Bronchial epithelial cell (primary cell): Measurements from ENCODE around the gene FEZF1. TPM values are rescaled to one million over a fixed set of nuclear protein-coding genes. Genes with fewer than 3 reads are reported as not detected.

Experiments
- DNase-seq: peaks from one replicate; pipeline ENCODE4 v3.0.0-alpha.2; 2010; ENCODE audit warnings: low read depth
- FAIRE-seq: peaks from 2 replicates; lab custom pipeline; 2011; peaks lifted over from hg19 to GRCh38; lab: Jason Lieb, UNC
- H3K27me3 ChIP-seq: 2 replicates; pipeline ENCODE4 v1.5.1; 2011; ENCODE audit warnings: low read length; ENCODE audit not compliant: control insufficient read depth, insufficient read depth
- H3K36me3 ChIP-seq: 2 replicates; pipeline ENCODE4 v1.5.1; 2011; ENCODE audit warnings: low read length; ENCODE audit not compliant: control insufficient read depth, insufficient read depth
- H3K4me3 ChIP-seq: 2 replicates; pipeline ENCODE4 v1.5.1; 2011; ENCODE audit warnings: mild to moderate bottlenecking, low read depth, low read length, control low read depth
- total RNA-seq: library from RNA; depleted of rRNA; stranded (reverse); fragments of >200 nt; gene quantifications from 2 replicates; pipeline ENCODE4 v1.2.1, GENCODE V29; 2014
- TF ChIP-seq, protein P1 (sequence below): IDR thresholded peaks from 2 replicates; pipeline ENCODE4 v1.5.1; 2011; ENCODE audit warnings: mild to moderate bottlenecking, moderate library complexity, low read length, control low read depth, inconsistent platforms; ENCODE audit not compliant: insufficient read depth, severe bottlenecking

FEZF1 gene
- total RNA-seq, 1 donor from 2014 or later, result not detected

DNA sequence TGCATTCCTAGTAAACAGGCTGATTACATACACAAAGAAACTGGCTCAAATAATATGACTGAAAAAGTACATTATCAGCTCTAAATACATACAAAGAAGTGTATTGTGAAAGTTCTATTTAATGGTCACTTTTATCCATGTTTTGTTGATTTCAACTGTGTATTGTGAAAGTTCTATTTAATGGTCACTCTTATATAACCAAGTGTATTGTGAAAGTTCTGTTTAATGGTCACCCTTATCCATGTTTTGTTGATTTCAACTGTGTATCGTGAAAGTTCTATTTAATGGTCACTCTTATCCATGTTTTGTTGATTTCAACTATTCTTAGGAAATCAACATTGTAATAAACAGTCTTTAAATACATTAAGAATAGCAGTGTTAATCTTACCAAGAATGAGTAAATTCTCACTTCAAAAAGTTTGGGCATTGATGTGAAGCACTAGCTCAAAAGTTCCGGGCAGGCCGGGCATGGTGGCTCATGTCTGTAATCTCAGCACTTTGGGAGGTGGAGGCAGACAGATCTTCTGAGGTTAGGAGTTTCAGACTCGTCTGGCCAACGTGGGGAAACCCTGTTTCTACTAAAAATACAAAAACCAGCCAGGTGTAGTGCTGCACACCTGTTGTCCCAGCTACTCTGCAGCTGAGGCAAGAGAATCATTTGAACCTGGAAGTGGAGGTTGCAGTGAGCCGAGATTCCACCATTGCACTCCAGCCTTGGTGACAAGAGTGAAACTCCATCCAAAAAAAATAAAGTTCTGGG is 34.8 kb upstream of the FEZF1 start:
- TF ChIP-seq, protein P1, sequence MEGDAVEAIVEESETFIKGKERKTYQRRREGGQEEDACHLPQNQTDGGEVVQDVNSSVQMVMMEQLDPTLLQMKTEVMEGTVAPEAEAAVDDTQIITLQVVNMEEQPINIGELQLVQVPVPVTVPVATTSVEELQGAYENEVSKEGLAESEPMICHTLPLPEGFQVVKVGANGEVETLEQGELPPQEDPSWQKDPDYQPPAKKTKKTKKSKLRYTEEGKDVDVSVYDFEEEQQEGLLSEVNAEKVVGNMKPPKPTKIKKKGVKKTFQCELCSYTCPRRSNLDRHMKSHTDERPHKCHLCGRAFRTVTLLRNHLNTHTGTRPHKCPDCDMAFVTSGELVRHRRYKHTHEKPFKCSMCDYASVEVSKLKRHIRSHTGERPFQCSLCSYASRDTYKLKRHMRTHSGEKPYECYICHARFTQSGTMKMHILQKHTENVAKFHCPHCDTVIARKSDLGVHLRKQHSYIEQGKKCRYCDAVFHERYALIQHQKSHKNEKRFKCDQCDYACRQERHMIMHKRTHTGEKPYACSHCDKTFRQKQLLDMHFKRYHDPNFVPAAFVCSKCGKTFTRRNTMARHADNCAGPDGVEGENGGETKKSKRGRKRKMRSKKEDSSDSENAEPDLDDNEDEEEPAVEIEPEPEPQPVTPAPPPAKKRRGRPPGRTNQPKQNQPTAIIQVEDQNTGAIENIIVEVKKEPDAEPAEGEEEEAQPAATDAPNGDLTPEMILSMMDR, result no peak
- no peak for FAIRE-seq
- no peaks in the 10 kb centered on the region for H3K36me3 ChIP-seq

DNA sequence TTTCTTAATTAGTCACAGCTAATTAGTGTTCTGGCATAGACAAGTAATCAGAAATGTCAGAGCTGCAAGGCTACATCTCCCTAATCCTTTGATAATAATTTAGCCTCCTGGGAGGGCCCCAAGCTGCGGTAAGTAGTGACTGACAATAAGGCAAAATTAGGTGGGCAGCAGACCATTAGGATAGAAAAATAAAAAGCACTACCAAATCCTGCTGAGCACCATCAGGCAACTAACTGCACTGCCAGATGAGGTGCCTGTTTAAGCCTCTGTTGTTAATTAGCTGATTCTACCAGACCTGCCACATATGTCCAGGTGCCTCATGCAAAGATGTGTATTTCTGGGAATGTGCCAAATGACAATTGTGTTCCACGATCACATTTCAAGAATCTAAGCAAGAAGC is 32.5 kb upstream of the FEZF1 start:
- DNase-seq (no peak), FAIRE-seq (no peak)
- TF ChIP-seq, protein P1, result no peak
- no peak overlapping the region for H3K4me3 ChIP-seq
- no peaks in the 10 kb centered on the region for H3K36me3 ChIP-seq
- H3K27me3 ChIP-seq, result no peaks in the 10 kb centered on the region

More for the DNA sequence above, 34.8 kb upstream of the FEZF1 start:
- Histone ChIP-seq H3K27me3 (no peaks in the 10 kb centered on the region), H3K4me3 (no peak overlapping the region)
- no peak for DNase-seq

DNA sequence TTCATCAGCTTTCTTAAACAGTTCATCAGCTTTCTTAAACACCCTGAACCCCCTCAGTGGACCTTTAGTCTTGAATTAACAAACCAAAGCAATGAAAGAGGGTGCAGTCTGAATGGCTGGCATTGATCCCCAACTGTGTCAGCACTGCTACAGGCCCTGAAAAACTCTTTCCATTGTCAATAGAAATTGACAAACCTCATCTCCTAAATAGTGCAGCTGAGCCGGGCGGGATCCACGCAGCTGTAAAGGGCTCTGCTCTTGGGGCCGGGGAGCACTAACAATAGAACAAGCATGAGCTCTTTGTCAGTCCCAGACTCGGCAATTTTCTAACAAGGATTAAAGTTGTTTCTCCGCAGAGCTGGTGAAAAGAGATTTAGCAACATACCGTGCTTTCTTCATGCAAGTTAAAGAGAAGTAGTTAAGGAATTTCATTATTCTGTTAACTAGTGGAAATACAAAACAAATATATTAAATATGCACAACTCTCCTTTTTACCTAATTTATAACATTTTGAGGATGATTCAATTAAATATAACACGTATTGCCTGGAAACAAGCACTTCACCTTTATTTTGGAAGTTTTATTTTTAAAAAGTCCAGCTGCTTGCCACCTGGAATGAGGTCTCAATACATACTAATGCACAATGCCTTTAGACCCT is 24.7 kb upstream of the FEZF1 start:
- Histone ChIP-seq H3K4me3 (no peak overlapping the region), H3K36me3 (no peaks in the 10 kb centered on the region), H3K27me3 (no peaks in the 10 kb centered on the region)
- FAIRE-seq (no peak), DNase-seq (no peak)
- TF ChIP-seq, protein P1, result no peak

DNA sequence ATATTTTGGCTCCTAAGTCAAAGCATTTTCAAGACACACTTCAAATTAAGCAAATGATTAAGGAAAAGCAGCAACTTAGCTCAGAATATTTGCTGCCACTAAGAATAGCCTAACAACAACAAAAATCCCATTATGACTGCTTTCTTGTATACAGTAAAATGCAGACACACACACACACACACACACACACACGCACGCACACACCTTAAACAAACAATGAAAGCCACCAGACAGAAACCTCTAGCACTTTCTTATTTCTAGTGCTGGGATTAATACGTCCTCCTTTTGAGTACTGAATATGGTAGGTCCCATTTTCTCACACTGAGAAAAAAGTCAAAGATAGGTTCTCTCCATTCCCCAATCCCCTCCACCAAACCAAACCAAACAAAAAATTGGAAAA is 23.4 kb upstream of the FEZF1 start:
- FAIRE-seq, result no peak
- no peak for DNase-seq
- no peaks in the 10 kb centered on the region for H3K27me3 ChIP-seq

DNA sequence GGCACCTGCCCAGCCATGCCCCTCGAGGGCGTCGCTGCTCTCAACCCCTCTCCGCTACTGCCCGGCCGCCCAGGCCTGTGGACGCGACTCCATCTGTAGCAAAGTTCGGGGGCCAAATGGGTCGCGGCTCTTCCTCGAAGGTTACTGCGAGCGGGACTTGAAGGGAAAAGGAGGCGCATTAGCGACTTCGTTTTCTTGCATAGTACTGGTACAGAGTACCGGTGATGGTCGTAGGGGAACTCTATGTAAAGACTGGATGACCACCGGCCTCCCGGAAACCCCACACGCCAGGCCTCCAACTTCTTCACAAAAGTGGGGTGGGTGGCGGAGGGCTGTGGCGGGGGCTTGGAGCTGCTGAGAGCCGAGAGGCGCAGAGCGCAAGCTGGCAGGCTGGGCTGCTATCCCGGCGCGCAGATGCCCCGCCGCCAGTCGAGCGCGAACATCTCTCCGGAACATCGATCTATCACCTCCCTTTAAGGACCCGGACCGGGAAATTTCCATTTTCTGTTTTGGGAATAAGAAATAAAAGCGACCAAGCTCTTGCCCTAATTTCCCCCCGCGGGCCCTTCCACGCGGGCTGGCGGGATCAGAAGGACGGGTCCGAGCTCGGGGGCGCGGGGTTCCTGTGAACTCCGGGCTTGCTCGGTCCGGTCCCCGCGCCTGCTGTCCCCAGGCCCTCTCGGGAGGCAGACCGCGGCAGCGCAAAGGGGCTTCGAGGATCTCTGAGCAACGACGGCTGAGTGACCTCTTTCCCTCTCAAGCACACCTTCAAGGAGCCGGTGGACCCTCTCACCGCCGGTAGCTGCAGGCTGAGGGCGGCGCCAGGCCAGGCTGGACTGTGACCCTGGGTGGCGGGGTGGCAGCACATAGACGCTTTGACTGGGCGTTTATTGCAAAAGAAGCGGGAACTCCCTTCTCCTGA is 12.2 kb upstream of the FEZF1 start:
- DNase-seq, result no peak
- Histone ChIP-seq H3K36me3 (no peaks in the 10 kb centered on the region), H3K4me3 (no peak overlapping the region), H3K27me3 (peaks cover 39% of the 10 kb centered on the region)
- TF ChIP-seq, protein P1, result no peak
- FAIRE-seq, result no peak

More for the DNA sequence above, 23.4 kb upstream of the FEZF1 start:
- no peaks in the 10 kb centered on the region for H3K36me3 ChIP-seq
- TF ChIP-seq, protein P1, result no peak
- H3K4me3 ChIP-seq, result no peak overlapping the region
